Measurements from ENCODE around the gene ELN. TPM values are rescaled to one million over a fixed set of nuclear protein-coding genes. Genes with fewer than 3 reads are reported as not detected.
A peak's percentile ranks its signal among the peaks of the same experiment; 100 is the strongest.

The ELN gene
- total and polyA plus RNA-seq, 2 donors (not counting 1 experiment from before 2014, with no cell fraction given), result 2.1 to 11.0 TPM

- Histone ChIP-seq H3K9ac (ENCODE audit: insufficient read depth, low read length) (no peak overlapping the region), H4K20me1 (ENCODE audit: control insufficient read depth, extremely low read depth, insufficient read depth, low read length) (no peaks in the 10 kb centered on the region), H3K4me3 (replicated peaks in 1 of 4; ENCODE audit: control extremely low read depth in 1 of 4, insufficient read depth in 1 of 4, low read depth in 3 of 4, low read length in 4 of 4) (no peak overlapping the region), H3K27me3 (ENCODE audit: control insufficient read depth, insufficient read depth, low read length) (peaks cover 6% of the 10 kb centered on the region), H3K9me3 (ENCODE audit: control insufficient read depth, insufficient read depth, low read depth, low read length) (no peaks in the 10 kb centered on the region), H3K4me2 (ENCODE audit: extremely low read depth, insufficient read depth, low read length) (no peak overlapping the region), H2AFZ (ENCODE audit: low read length) (no peak overlapping the region), H3K4me1 (ENCODE audit: control insufficient read depth, extremely low read depth, insufficient read depth, low read length) (peaks cover 34% of the 10 kb centered on the region), H3K36me3 (ENCODE audit: control insufficient read depth, insufficient read depth, low read length) (no peaks in the 10 kb centered on the region), H3K79me2 (ENCODE audit: control insufficient read depth, insufficient read depth, low read length) (no peaks in the 10 kb centered on the region), H3K27ac (ENCODE audit: insufficient read depth, low read length) (no peak overlapping the region)
- DNase-seq (ENCODE audit: low read depth in 2 of 2), result no peak
- no peak for TF ChIP-seq CTCF (conservative IDR thresholded peaks at IDR 0.05 in 1 of 2, IDR thresholded peaks at IDR 0.05 in 1 of 2; ENCODE audit: low read depth in 1 of 2, low read length in 2 of 2)
- no peak for TF ChIP-seq EZH2 (IDR thresholded peaks at IDR 0.05; ENCODE audit: low read length, missing control alignments)
Measured at GRCh38 chr7:74032624-74033371, 4.8 kb downstream of the ELN start.

GRCh38 chr7:74033372-74034311 is 5.7 kb downstream of the ELN start:
- Histone ChIP-seq H3K4me1 (ENCODE audit: control insufficient read depth, extremely low read depth, insufficient read depth, low read length) (peaks cover 27% of the 10 kb centered on the region), H4K20me1 (ENCODE audit: control insufficient read depth, extremely low read depth, insufficient read depth, low read length) (no peaks in the 10 kb centered on the region), H3K27me3 (ENCODE audit: control insufficient read depth, insufficient read depth, low read length) (peaks cover 2% of the 10 kb centered on the region), H3K36me3 (ENCODE audit: control insufficient read depth, insufficient read depth, low read length) (no peaks in the 10 kb centered on the region), H2AFZ (ENCODE audit: low read length) (peak overlapping the region; percentile 61), H3K9ac (ENCODE audit: insufficient read depth, low read length) (peak overlapping the region; percentile 27), H3K79me2 (ENCODE audit: control insufficient read depth, insufficient read depth, low read length) (no peaks in the 10 kb centered on the region), H3K9me3 (ENCODE audit: control insufficient read depth, insufficient read depth, low read depth, low read length) (no peaks in the 10 kb centered on the region), H3K4me3 (replicated peaks in 1 of 4; ENCODE audit: control extremely low read depth in 1 of 4, insufficient read depth in 1 of 4, low read depth in 3 of 4, low read length in 4 of 4) (no peak overlapping the region), H3K4me2 (ENCODE audit: extremely low read depth, insufficient read depth, low read length) (peak overlapping the region; percentile 25), H3K27ac (ENCODE audit: insufficient read depth, low read length) (peak overlapping the region; percentile 52)
- TF ChIP-seq CTCF (conservative IDR thresholded peaks at IDR 0.05 in 1 of 2, IDR thresholded peaks at IDR 0.05 in 1 of 2; ENCODE audit: low read depth in 1 of 2, low read length in 2 of 2), result no peak
- no peak for TF ChIP-seq EZH2 (IDR thresholded peaks at IDR 0.05; ENCODE audit: low read length, missing control alignments)
- peak; percentile 52 to 72 for DNase-seq (ENCODE audit: low read depth in 2 of 2)

GRCh38 chr7:74037609-74038008 is 9.6 kb downstream of the ELN start:
- Histone ChIP-seq H2AFZ (ENCODE audit: low read length) (no peak overlapping the region), H3K4me1 (ENCODE audit: control insufficient read depth, extremely low read depth, insufficient read depth, low read length) (peaks cover 11% of the 10 kb centered on the region), H3K27ac (ENCODE audit: insufficient read depth, low read length) (no peak overlapping the region), H3K36me3 (ENCODE audit: control insufficient read depth, insufficient read depth, low read length) (no peaks in the 10 kb centered on the region), H3K9ac (ENCODE audit: insufficient read depth, low read length) (no peak overlapping the region), H3K79me2 (ENCODE audit: control insufficient read depth, insufficient read depth, low read length) (no peaks in the 10 kb centered on the region), H3K9me3 (ENCODE audit: control insufficient read depth, insufficient read depth, low read depth, low read length) (no peaks in the 10 kb centered on the region), H3K4me2 (ENCODE audit: extremely low read depth, insufficient read depth, low read length) (no peak overlapping the region), H4K20me1 (ENCODE audit: control insufficient read depth, extremely low read depth, insufficient read depth, low read length) (no peaks in the 10 kb centered on the region), H3K27me3 (ENCODE audit: control insufficient read depth, insufficient read depth, low read length) (no peaks in the 10 kb centered on the region), H3K4me3 (replicated peaks in 1 of 4; ENCODE audit: control extremely low read depth in 1 of 4, insufficient read depth in 1 of 4, low read depth in 3 of 4, low read length in 4 of 4) (no peak overlapping the region)
- no peak for DNase-seq (ENCODE audit: low read depth in 2 of 2)
- TF ChIP-seq CTCF (conservative IDR thresholded peaks at IDR 0.05 in 1 of 2, IDR thresholded peaks at IDR 0.05 in 1 of 2; ENCODE audit: low read depth in 1 of 2, low read length in 2 of 2), result no peak
- no peak for TF ChIP-seq EZH2 (IDR thresholded peaks at IDR 0.05; ENCODE audit: low read length, missing control alignments)

Data from fibroblast of lung (primary cell).